22Rv1 (cell line): ENCODE measurements around the gene SLC39A1.

Source experiments
- CTCF ChIP-seq: fragments of 450-650 bp; IDR thresholded peaks from 2 replicates; pipeline ENCODE4 v1.5.1; 2017; ENCODE audit warnings: mild to moderate bottlenecking
- ZFX ChIP-seq: fragments of 450-650 bp; IDR thresholded peaks from 2 replicates; pipeline ENCODE4 v1.6.1; 2017; ENCODE audit warnings: antibody characterized with exemption, borderline replicate concordance

GRCh38 chr1:153967107-153967999 is 4.0 kb upstream of the SLC39A1 start, which contains the start of gene CREB3L4:
- TF ChIP-seq CTCF (peak; percentile 75), ZFX (no peak)
